Neuronal stem cell (in vitro differentiated cells): ENCODE measurements around the gene SMAP2.
A peak's percentile ranks its signal among the peaks of the same experiment; 100 is the strongest.

Experiments used
- DNase-seq: peaks from one replicate; pipeline ENCODE4 v3.0.0-alpha.2; 2013; ENCODE audit warnings: low spot score
- H2AFZ ChIP-seq: one replicate; pipeline ENCODE4 v1.6.1; 2013; ENCODE audit warnings: mild to moderate bottlenecking, low read length, inconsistent platforms
- H2AK5ac ChIP-seq: 2 replicates; pipeline ENCODE4 v1.6.1; 2013; ENCODE audit warnings: low read depth, mild to moderate bottlenecking, inconsistent platforms, low read length, moderate library complexity, mixed read lengths
- H2BK120ac ChIP-seq: 2 replicates; pipeline ENCODE4 v1.6.1; 2013; ENCODE audit warnings: low read depth, mild to moderate bottlenecking, inconsistent platforms, low read length, moderate library complexity, mixed read lengths
- H2BK12ac ChIP-seq: one replicate; pipeline ENCODE4 v1.6.1; 2013; ENCODE audit warnings: low read length, inconsistent platforms
- H2BK15ac ChIP-seq: 2 replicates; pipeline ENCODE4 v1.6.1; 2013; ENCODE audit warnings: mild to moderate bottlenecking, low read length, inconsistent platforms, mixed read lengths
- H2BK5ac ChIP-seq: one replicate; pipeline ENCODE4 v1.6.1; 2013; ENCODE audit warnings: inconsistent platforms, mild to moderate bottlenecking, low read length, moderate library complexity
- H3K14ac ChIP-seq: one replicate; pipeline ENCODE4 v1.6.1; 2013; ENCODE audit warnings: low read length, inconsistent platforms
- H3K18ac ChIP-seq: 2 replicates; pipeline ENCODE4 v1.6.1; 2013; ENCODE audit warnings: low read length, inconsistent platforms
- H3K23ac ChIP-seq: 2 replicates; pipeline ENCODE4 v1.6.1; 2013; ENCODE audit warnings: low read depth, mild to moderate bottlenecking, mixed read lengths, low read length, inconsistent platforms; ENCODE audit not compliant: poor library complexity
- H3K27ac ChIP-seq: replicated peaks from 3 replicates; pipeline ENCODE4 v1.5.1; 2013; ENCODE audit warnings: low read length, inconsistent platforms
- H3K27me3 ChIP-seq, 3 experiments: 2 replicates each; pipeline ENCODE4 v1.6.1; 2013; ENCODE audit warnings: low read length in 3 of 3, mild to moderate bottlenecking in 2 of 3, inconsistent platforms in 1 of 3, low read depth in 1 of 3, mixed read lengths in 1 of 3, moderate library complexity in 1 of 3; ENCODE audit not compliant: control insufficient read depth in 3 of 3, insufficient read depth in 3 of 3
- H3K36me3 ChIP-seq, 2 donors: replicated peaks in 1 of 2; 2 replicates each; pipeline ENCODE4 v1.6.1; 2013; ENCODE audit warnings: low read length in 2 of 2; ENCODE audit not compliant: control insufficient read depth in 2 of 2, insufficient read depth in 2 of 2
- H3K4ac ChIP-seq: 2 replicates; pipeline ENCODE4 v1.6.1; 2013; ENCODE audit warnings: inconsistent platforms, mild to moderate bottlenecking, low read length, moderate library complexity
- H3K4me1 ChIP-seq, 2 donors: 1 replicate in 1 of 2; 2 replicates in 1 of 2; pipeline ENCODE4 v1.6.1; 2013; ENCODE audit warnings: low read length in 2 of 2, low read depth in 1 of 2; ENCODE audit not compliant: control insufficient read depth in 2 of 2, insufficient read depth in 1 of 2
- H3K4me2 ChIP-seq: one replicate; pipeline ENCODE4 v1.6.1; 2013; ENCODE audit warnings: mild to moderate bottlenecking, low read length, inconsistent platforms; ENCODE audit not compliant: insufficient read depth, poor library complexity, severe bottlenecking
- H3K4me3 ChIP-seq, 2 donors: 2 replicates each; pipeline ENCODE4 v1.5.1; 2013; ENCODE audit warnings: low read length in 2 of 2, mild to moderate bottlenecking in 2 of 2, inconsistent platforms in 1 of 2, moderate library complexity in 1 of 2
- H3K79me1 ChIP-seq: one replicate; pipeline ENCODE4 v1.6.1; 2013; ENCODE audit warnings: low read depth, mild to moderate bottlenecking, inconsistent platforms, low read length, moderate library complexity
- H3K9ac ChIP-seq: one replicate; pipeline ENCODE4 v1.6.1; 2013; ENCODE audit warnings: mild to moderate bottlenecking, low read depth, low read length, inconsistent platforms; ENCODE audit not compliant: poor library complexity
- H3K9me3 ChIP-seq, 2 donors: replicated peaks in 1 of 2; 2 replicates each; pipeline versions ENCODE3 to v1.6.1; 2013; ENCODE audit warnings: low read length in 2 of 2, mild to moderate bottlenecking in 2 of 2, inconsistent platforms in 1 of 2, low read depth in 1 of 2, mixed read lengths in 1 of 2, moderate library complexity in 1 of 2; ENCODE audit not compliant: control insufficient read depth in 2 of 2, insufficient read depth in 1 of 2
- H4K8ac ChIP-seq: one replicate; pipeline ENCODE4 v1.6.1; 2013; ENCODE audit warnings: low read depth, mild to moderate bottlenecking, inconsistent platforms, low read length, moderate library complexity
- H4K91ac ChIP-seq: one replicate; pipeline ENCODE4 v1.6.1; 2013; ENCODE audit warnings: low read length, low read depth, mild to moderate bottlenecking, inconsistent platforms; ENCODE audit not compliant: poor library complexity
- WGBS, 2 donors: extraction: QIAGEN DNeasy Blood & Tissue Kit; methylation state at CpG; one replicate each; pipeline ENCODE4 v1.1.7; 2013; ENCODE audit warnings: missing lambda C conversion rate in 2 of 2, mixed read lengths in 1 of 2; ENCODE audit not compliant: insufficient read length in 2 of 2, insufficient replicate concordance in 1 of 2; ENCODE audit errors: extremely low coverage in 2 of 2; 5-methylcytosine and 5-hydroxymethylcytosine counted together

SMAP2 gene

DNA sequence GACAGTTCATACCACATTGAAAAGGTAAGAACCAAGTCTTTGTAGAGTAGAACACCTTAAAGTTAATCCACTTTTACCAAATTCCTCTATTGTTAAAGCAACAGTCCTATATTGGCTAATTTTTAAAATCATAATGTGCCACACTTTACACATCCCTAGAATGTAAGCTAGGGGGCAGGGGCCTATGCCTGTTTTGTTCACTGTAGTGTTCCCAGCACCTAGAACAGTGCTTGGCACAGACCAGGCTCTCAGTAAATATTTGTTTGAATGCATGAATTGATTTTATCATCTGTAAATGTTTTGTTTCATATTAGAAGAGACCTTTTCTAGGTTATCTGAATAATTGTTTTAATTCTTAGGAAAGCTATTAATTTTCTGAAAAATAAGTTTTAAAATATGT lies 9.1 kb downstream of the SMAP2 start:
- H3K4me1 ChIP-seq: peaks cover 2 to 5% of the 10 kb centered on the region in 2 donors
- DNase-seq: no peak

DNA sequence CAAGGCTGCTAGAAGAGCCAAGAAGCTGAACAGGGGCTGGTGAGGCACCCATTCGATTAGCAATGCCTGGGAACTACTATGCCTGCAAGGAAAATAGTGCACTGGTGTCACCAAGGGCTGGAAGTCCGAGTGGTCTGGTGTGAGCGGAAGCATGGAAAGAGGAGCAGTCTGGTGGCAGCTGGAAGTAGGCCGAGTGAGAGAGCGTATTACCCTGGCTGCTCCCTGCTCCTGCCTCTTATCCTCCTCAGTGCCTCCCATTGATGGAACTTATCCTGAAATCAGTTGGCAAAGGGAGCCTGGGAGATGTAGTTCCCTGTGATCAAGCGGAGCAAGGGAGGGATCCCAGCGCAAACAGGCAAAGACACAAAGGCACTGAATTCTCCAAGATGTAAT lies 9.6 kb downstream of the SMAP2 start:
- WGBS, 2 donors: no CpG with 5 or more reads among the region's 7 CpGs
- Histone ChIP-seq H3K14ac (no peak overlapping the region), H3K36me3 (no peaks in the 10 kb centered on the region), H2BK5ac (no peak overlapping the region), H3K4ac (no peak overlapping the region), H2AK5ac (no peak overlapping the region), H3K9me3 (no peaks in the 10 kb centered on the region), H3K4me3 (no peak overlapping the region), H3K79me1 (no peaks in the 10 kb centered on the region), H4K8ac (no peak overlapping the region), H4K91ac (no peak overlapping the region), H2BK12ac (no peak overlapping the region), H3K9ac (no peak overlapping the region), H3K4me1 (peaks cover 2 to 5% of the 10 kb centered on the region in 2 donors), H3K23ac (no peak overlapping the region), H2BK120ac (no peak overlapping the region), H3K27me3 (no peaks in the 10 kb centered on the region), H3K4me2 (no peak overlapping the region), H3K27ac (no peak overlapping the region), H2AFZ (no peak overlapping the region), H2BK15ac (no peak overlapping the region), H3K18ac (peak overlapping the region; percentile 32)
- no peak for DNase-seq

More for the DNA sequence above, 9.1 kb downstream of the SMAP2 start:
- Histone ChIP-seq H4K8ac (no peak overlapping the region), H3K79me1 (no peaks in the 10 kb centered on the region), H3K9ac (no peak overlapping the region), H3K27ac (no peak overlapping the region), H3K4me2 (no peak overlapping the region), H2AFZ (no peak overlapping the region), H3K4ac (no peak overlapping the region), H3K23ac (no peak overlapping the region), H2BK5ac (no peak overlapping the region), H3K27me3 (no peaks in the 10 kb centered on the region), H2BK12ac (no peak overlapping the region), H3K14ac (no peak overlapping the region), H2BK120ac (no peak overlapping the region), H4K91ac (no peak overlapping the region), H3K9me3 (no peaks in the 10 kb centered on the region), H3K18ac (no peak overlapping the region), H2AK5ac (no peak overlapping the region), H3K36me3 (no peaks in the 10 kb centered on the region), H2BK15ac (no peak overlapping the region), H3K4me3 (no peak overlapping the region)

DNA sequence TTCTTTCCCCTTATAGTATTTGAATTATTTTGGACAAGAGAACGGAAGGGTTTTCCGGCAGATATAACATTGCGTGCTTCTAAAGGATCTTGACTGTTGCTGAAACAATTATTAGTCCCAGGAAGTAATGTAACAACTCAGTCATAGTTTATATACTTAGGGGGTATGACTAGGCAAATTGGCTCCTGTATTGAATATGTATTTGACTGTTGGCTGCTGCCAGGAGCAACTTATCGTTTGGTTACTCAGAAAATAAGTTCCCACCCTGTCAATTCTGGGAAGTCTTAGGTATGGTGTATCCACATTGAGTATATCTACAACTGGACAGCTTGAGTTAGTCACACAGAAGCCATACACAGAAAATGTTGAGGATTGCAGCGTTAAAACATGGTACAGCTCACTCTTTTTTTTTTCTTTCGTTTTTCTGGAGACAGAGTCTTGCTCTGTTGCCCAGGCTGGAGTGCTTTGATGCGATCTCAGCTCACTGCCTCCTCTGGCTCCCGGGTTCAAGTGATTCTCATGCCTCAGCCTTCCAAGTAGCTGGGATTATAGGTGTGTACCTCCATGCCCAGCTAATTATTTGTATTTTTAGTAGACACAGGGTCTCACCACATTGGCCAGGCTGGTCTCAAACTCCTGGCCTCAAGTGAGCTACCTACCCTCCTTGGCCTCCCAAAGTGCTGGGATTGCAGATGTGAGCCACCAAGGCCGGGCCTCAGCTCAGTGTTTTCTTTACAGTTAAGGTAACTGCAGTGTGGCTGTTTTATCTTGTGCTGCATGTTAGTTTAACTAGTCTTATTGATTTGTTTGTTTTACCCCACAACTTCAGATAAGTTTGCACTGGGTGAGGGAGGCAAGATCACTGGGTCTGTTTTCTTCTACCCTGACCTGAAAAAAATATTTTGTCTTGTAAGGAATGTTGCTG lies 10.2 kb downstream of the SMAP2 start:
- Histone ChIP-seq H3K18ac (no peak overlapping the region), H2BK5ac (no peak overlapping the region), H2AK5ac (no peak overlapping the region), H3K4me2 (no peak overlapping the region), H3K9me3 (no peaks in the 10 kb centered on the region), H3K4ac (no peak overlapping the region), H3K4me1 (peaks cover 2 to 5% of the 10 kb centered on the region in 2 donors), H2BK15ac (no peak overlapping the region), H3K27me3 (no peaks in the 10 kb centered on the region), H2BK12ac (no peak overlapping the region), H4K91ac (no peak overlapping the region), H2AFZ (no peak overlapping the region), H4K8ac (no peak overlapping the region), H3K27ac (no peak overlapping the region), H3K36me3 (no peaks in the 10 kb centered on the region), H3K4me3 (no peak overlapping the region), H3K23ac (no peak overlapping the region), H3K79me1 (no peaks in the 10 kb centered on the region), H3K14ac (no peak overlapping the region), H2BK120ac (no peak overlapping the region), H3K9ac (no peak overlapping the region)
- WGBS, 2 donors: no CpG with 5 or more reads among the region's 9 CpGs
- DNase-seq: no peak

DNA sequence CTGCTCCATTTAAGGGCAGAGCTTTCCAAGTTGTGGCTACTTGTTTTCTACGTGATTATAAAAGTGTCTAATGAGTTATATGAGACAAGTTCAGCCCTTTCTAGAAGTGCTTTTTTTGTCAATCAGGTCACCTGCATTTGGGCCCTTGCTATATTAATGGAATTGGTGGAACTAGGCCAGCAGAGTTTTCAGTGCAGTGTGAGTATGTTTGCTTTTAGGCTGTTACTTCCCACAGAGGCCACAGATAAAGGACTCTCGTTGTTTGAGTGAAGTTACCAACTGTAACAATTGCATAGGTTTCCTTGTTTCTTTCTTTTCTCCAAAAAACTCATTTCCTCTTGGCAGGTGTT lies 10.9 kb downstream of the SMAP2 start:
- H3K4me1 ChIP-seq: peaks cover 5% of the 10 kb centered on the region in 2 donors
- no peak overlapping the region for H3K9ac ChIP-seq
- H4K91ac ChIP-seq: no peak overlapping the region
- H2BK12ac ChIP-seq: no peak overlapping the region
- H3K4me2 ChIP-seq: no peak overlapping the region
- H4K8ac ChIP-seq: no peak overlapping the region
- H2AK5ac ChIP-seq: no peak overlapping the region
- H3K36me3 ChIP-seq: peaks cover 0 to 2% of the 10 kb centered on the region in 2 donors
- H3K27ac ChIP-seq: no peak overlapping the region
- no peak overlapping the region for H2BK120ac ChIP-seq
- H2BK5ac ChIP-seq: no peak overlapping the region
- H3K79me1 ChIP-seq: no peaks in the 10 kb centered on the region
- no CpG with 5 or more reads among the region's 2 CpGs for WGBS, 2 donors
- no peak overlapping the region for H2BK15ac ChIP-seq
- H3K4me3 ChIP-seq: no peak overlapping the region
- H2AFZ ChIP-seq: no peak overlapping the region
- H3K18ac ChIP-seq: no peak overlapping the region
- no peaks in the 10 kb centered on the region for H3K27me3 ChIP-seq
- H3K4ac ChIP-seq: no peak overlapping the region
- H3K23ac ChIP-seq: no peak overlapping the region
- no peak overlapping the region for H3K14ac ChIP-seq
- no peaks in the 10 kb centered on the region for H3K9me3 ChIP-seq
- DNase-seq: no peak
